HG03442 (cell line): ENCODE results near the gene PODXL2.

Experiments
- ATAC-seq: cut with Tn5 transposase; IDR thresholded peaks from one replicate; pipeline ENCODE4 v1.9.1; 2021; ENCODE audit warnings: mild to moderate bottlenecking, moderate library complexity; ENCODE audit not compliant: unreplicated experiment

Gene PODXL2

DNA sequence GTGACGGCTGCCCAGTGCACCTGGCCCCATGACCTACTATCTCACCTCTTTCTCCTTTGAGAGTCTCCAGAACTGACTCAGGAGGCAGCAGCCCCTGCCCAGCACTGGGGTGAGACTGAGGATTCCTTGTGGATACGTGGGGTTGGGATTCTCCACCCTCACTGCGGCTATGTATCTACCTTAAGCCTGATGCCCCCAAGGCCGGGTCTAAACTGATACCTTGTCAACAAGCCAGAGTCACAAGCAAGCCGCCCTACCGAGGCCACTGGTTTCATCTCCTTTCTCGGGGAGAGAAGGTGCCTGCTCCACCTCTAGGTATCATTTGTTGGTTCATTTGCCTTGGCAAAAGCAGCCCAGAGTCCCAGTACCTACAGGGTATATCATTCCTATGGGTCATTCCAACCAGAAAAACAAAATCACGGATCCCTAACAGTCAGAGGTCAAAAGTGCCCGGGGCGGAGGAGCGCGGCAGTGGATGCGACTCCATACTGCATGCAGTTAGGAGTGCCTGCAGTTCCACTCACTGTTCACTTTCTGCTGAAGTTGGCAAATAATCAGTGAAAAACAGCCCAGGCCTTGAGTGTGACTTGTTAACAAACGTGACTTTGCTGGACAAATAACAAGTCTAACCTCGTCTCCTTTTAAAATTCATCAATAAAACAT, 91.3 kb downstream of the PODXL2 start:
- no peak for ATAC-seq

DNA sequence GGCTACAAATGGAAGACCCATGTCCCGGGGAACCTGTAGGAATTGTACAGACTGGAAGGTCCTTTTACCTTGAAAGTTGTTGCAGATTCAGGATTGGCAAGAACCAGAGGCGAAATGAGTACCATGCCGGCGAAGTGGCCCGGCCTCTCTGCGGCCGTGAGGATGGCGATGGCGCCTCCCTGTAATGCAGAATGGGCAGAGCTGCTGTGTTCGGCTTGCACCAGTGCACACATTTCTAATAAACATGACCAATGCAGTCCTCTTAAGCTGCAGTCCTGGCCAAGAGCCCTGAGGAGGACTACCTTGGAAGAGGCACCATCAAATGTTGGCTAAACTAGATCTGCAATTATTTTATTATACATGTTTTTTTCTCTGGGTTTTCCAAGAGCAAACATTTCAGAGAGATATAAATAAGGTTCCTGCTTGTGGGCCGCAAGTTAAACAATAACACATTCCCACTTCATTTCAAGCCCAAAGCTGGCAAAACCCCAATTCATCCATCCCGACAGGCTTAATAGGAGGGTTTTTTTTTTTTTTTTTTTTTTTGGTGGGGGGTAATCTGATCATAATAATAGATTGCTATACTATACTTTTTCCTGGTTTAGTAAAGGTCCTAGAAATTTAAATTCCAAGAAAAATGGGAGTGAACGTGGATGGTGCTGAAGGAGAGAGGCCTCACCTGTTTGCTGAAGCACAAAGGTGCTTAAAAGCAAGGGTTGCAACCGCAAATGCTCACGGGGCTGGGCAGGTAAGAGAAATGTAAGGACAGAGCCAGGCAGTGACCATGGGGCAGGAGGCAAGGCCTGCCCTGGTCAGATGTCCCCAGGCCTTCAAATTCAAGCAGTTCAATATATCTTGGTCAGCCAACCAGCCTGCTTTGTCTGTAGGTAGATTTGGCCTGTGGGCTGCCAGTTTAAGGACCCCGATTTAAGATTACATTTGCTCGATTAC, 92.3 kb downstream of the PODXL2 start:
- no peak for ATAC-seq

GRCh38 chr3:127722091-127722784, 93.3 kb downstream of the PODXL2 start:
- no peak for ATAC-seq
